ENCODE measurements around the gene CFAP43.
"Not testable (repeated sequence)": the region's sequence is repeated elsewhere in the genome, so short reads cannot be mapped to it uniquely, and the experiment has no call there.

Gene CFAP43

DNA sequence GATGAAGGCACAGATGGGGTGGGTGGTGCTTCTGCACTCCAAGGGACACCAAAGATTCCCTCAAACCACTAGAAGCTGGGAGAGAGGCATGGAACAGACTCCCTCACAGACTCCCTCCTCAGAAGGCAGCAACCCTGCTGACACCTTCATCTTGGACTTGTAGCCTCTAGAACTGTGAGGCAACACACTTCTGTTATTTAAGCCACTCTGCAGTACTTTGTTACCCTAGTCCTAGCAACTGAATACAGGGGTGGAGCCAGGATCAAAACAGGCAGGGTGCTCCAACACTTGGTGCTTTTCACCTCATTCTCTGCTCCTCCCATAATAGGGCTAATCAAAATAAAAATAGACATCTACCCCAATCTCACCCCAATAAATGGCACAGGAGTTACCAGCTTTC is 20.2 kb upstream of the CFAP43 start:
- no peak for DNase-seq (ENCODE audit: low read depth in 2 of 2)
- H3K4me3 ChIP-seq (replicated peaks in 1 of 2; ENCODE audit: low read depth in 2 of 2, low read length in 2 of 2), result no peak overlapping the region
- TF ChIP-seq CTCF (IDR thresholded peaks at IDR 0.05; ENCODE audit: low read depth, low read length), result no peak

GRCh38 chr10:104251443-104251842 is 19.3 kb upstream of the CFAP43 start:
- H3K4me3 ChIP-seq (replicated peaks in 1 of 2; ENCODE audit: low read depth in 2 of 2, low read length in 2 of 2), result no peak overlapping the region
- TF ChIP-seq CTCF (IDR thresholded peaks at IDR 0.05; ENCODE audit: low read depth, low read length), result no peak
- no peak for DNase-seq (ENCODE audit: low read depth in 2 of 2)

DNA sequence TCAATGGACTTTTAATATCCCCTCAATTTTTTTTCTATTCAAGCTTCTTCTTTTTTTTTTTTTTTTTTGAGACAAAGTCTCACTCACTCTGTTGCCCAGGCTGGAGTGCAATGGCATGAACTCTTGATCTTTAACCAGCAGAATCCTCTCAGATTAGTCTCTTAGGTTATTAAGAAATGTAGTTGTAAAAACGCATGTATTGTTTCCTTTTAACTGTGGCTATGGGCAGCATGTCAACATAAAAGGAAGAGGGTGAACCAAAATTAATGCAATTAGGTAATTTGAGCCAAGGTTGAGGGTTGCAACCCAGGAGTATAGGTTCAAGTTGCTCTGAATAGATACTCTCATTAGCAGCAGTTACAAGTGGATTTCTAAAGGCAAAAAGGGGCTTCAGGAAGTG is 18.2 kb upstream of the CFAP43 start:
- no peak for TF ChIP-seq CTCF (IDR thresholded peaks at IDR 0.05; ENCODE audit: low read depth, low read length)
- no peak for DNase-seq (ENCODE audit: low read depth in 2 of 2)

DNA sequence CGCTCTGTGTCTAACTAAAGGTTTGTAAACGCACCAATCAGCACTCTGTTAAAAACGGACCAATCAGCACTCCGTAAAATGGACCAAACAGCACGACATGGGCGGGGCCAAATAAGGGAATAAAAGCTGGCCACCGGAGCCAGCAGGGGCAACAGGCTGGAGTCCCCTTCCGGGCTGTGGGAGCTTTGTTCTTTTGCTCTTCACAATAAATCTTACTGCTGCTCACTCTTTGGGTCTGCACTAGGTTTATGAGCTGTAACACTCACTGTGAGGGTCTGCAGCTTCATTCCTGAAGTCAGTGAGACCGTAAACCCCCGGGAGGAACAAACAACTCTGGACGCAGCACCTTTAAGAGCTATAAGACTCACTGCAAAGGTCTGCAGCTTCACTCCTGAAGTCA is 16.8 kb upstream of the CFAP43 start:
- DNase-seq (ENCODE audit: low read depth in 2 of 2); H3K4me3 ChIP-seq (replicated peaks in 1 of 2; ENCODE audit: low read depth in 2 of 2, low read length in 2 of 2): not testable (repeated sequence)

More for the DNA sequence above, 18.2 kb upstream of the CFAP43 start:
- H3K4me3 ChIP-seq (replicated peaks in 1 of 2; ENCODE audit: low read depth in 2 of 2, low read length in 2 of 2), result no peak overlapping the region

- H3K4me3 ChIP-seq (replicated peaks in 1 of 2; ENCODE audit: low read depth in 2 of 2, low read length in 2 of 2), result no peak overlapping the region
- no peak for DNase-seq (ENCODE audit: low read depth in 2 of 2)
These were observed 15.5 kb upstream of the CFAP43 start for GRCh38 chr10:104247513-104248146.

DNA sequence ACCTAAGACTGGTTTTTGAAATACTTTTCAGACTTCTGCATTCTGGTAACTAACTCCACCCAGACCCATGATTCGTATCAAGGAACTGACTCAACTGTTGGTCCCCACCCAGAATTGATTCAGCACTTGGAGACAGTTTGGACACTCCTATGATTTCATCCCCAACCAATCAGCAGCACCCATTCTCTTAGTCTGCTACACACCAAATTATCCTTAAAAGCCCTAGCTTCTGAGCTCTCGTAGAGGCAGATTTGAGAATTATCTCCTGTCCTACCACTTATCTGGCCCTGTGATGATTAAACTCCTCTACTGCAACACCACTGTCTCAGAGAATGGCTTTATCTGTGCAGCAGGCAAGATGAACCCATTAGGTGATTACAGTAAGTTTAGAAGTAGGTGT is 14.8 kb upstream of the CFAP43 start:
- TF ChIP-seq CTCF (IDR thresholded peaks at IDR 0.05; ENCODE audit: low read depth, low read length), result no peak
- DNase-seq (ENCODE audit: low read depth in 2 of 2), result peak; percentile 62 to 95
- no peak overlapping the region for H3K4me3 ChIP-seq (replicated peaks in 1 of 2; ENCODE audit: low read depth in 2 of 2, low read length in 2 of 2)

More at GRCh38 chr10:104247513-104248146, 15.5 kb upstream of the CFAP43 start:
- TF ChIP-seq CTCF (IDR thresholded peaks at IDR 0.05; ENCODE audit: low read depth, low read length), result no peak

- no peak for TF ChIP-seq CTCF (IDR thresholded peaks at IDR 0.05; ENCODE audit: low read depth, low read length)
These were observed 13.0 kb upstream of the CFAP43 start for GRCh38 chr10:104245066-104245632.

More at GRCh38 chr10:104245066-104245632, 13.0 kb upstream of the CFAP43 start:
- H3K4me3 ChIP-seq (replicated peaks in 1 of 2; ENCODE audit: low read depth in 2 of 2, low read length in 2 of 2), result no peak overlapping the region
- no peak for DNase-seq (ENCODE audit: low read depth in 2 of 2)
